ENCODE data around the gene PSMA1. TPM values are rescaled to one million over a fixed set of nuclear protein-coding genes. Genes with fewer than 3 reads are reported as not detected.

The PSMA1 gene
- total and polyA plus RNA-seq, 2 of the 13 experiments (the other 11 are each of a cell fraction or from before 2014, with no cell fraction given) = 188 to 229 TPM

- CTCF ChIA-PET (ENCODE audit: low intra/inter-chr PET ratio, low total read pairs) = no interaction called here
- no peak for TF ChIP-seq ZNF136 (CRISPR knock-in tag; IDR thresholded peaks at IDR 0.05; ENCODE audit: low read depth)
- TF ChIP-seq XBP1 (CRISPR knock-in tag; IDR thresholded peaks at IDR 0.05) = no peak
- FAIRE-seq (no peak), ATAC-seq (no peak), DNase-seq (ENCODE audit: low spot score) (no peak)
- no peak overlapping the region for H2AFZ ChIP-seq (ENCODE audit: low read length)
- peaks cover 31% of the 10 kb centered on the region for H3K4me1 ChIP-seq (ENCODE audit: insufficient read depth, low read length)
- no peaks in the 10 kb centered on the region; a peak in 1 of 5 replicates for H3K36me3 ChIP-seq (replicated peaks in 1 of 2; ENCODE audit: control insufficient read depth in 1 of 2, insufficient read depth in 2 of 2, low read length in 2 of 2)
- no peak overlapping the region for H3K27ac ChIP-seq (ENCODE audit: extremely low read length, insufficient read depth, low read length)
- H3K4me3 ChIP-seq (replicated peaks in 1 of 3; ENCODE audit: insufficient read depth in 1 of 3, low read depth in 2 of 3, low read length in 3 of 3) = no peak overlapping the region
- no peaks in the 10 kb centered on the region for H4K20me1 ChIP-seq (ENCODE audit: insufficient read depth, low read length)
- no TSS peak for BruUV-seq (replicated peaks)
- WGBS (ENCODE audit: low lambda C conversion rate) = 94% methylated on average over 6 of the region's 6 CpGs
- H3K9ac ChIP-seq (ENCODE audit: insufficient read depth, low read depth, low read length) = no peak overlapping the region
- intact Hi-C loops (cut with micrococcal nuclease; ENCODE audit: unreplicated experiment) = loop anchor here (5.0 kb wide), 1 partner anchor 249 kb away; no protein-coding TSS in a partner anchor
- no peaks in the 10 kb centered on the region for H3K9me3 ChIP-seq (ENCODE audit: low read length)
- POLR2A ChIA-PET = no interaction called here
- H3K27me3 ChIP-seq (ENCODE audit: control insufficient read depth in 1 of 2, insufficient read depth in 2 of 2, low read length in 2 of 2) = no peaks in the 10 kb centered on the region
- H3K79me2 ChIP-seq (ENCODE audit: insufficient read depth, low read length) = no peaks in the 10 kb centered on the region
- in situ Hi-C loops (cut with HindIII; ENCODE audit: extremely low pct_ligation_motif_present, low pct_unique_long_range_greater_than_20kb) = loop anchor here (5.0 to 25.0 kb wide), 2 partner anchors 99 to 369 kb away; partner anchors contain the start of gene PDE3B
- no peak overlapping the region for H3K4me2 ChIP-seq (ENCODE audit: low read depth, low read length)
Observed at GRCh38 chr11:14538271-14538925, 18.2 kb upstream of the PSMA1 start.

- POLR2A ChIA-PET = no interaction called here
- in situ Hi-C loops (cut with HindIII; ENCODE audit: extremely low pct_ligation_motif_present, low pct_unique_long_range_greater_than_20kb) = loop anchor here (5.0 to 25.0 kb wide), 2 partner anchors 100 to 370 kb away; partner anchors contain the start of gene PDE3B
- CTCF ChIA-PET (ENCODE audit: low intra/inter-chr PET ratio, low total read pairs) = interaction anchor here (1.8 kb wide), 1 partner anchor 371 kb away, joined by 6 read pairs; no protein-coding TSS in a partner anchor
- no peak for TF ChIP-seq SOX6 (IDR thresholded peaks at IDR 0.05)
- no peak for TF ChIP-seq SOX6 (CRISPR knock-in tag; IDR thresholded peaks at IDR 0.05)
- TF ChIP-seq STAG1 (CRISPR knock-in tag; IDR thresholded peaks at IDR 0.05) = peak; percentile 76
- no peak for TF ChIP-seq AKAP8 (CRISPR knock-in tag; IDR thresholded peaks at IDR 0.05)
- TF ChIP-seq CTCF (CRISPR knock-in tag; IDR thresholded peaks at IDR 0.05) = peak; percentile 63
- TF ChIP-seq XRCC5 (optimal IDR thresholded peaks at IDR 0.05; ENCODE audit: low read length) = no peak
- peak; percentile 63 for TF ChIP-seq SMC3 (IDR thresholded peaks at IDR 0.05; ENCODE audit: low read length)
- TF ChIP-seq NONO (IDR thresholded peaks at IDR 0.05) = no peak
- TF ChIP-seq NONO (CRISPR knock-in tag; conservative IDR thresholded peaks at IDR 0.05) = no peak
- TF ChIP-seq SRF (IDR thresholded peaks at IDR 0.05; ENCODE audit: low read depth, low read length) = peak; percentile 29; the same call in 1 of the 2 replicates
- TF ChIP-seq POLR2AphosphoS2 (IDR thresholded peaks at IDR 0.05; ENCODE audit: low read depth, low read length) = no peak
- no peak for TF ChIP-seq STAT6 (CRISPR knock-in tag; IDR thresholded peaks at IDR 0.05; ENCODE audit: borderline replicate concordance)
Observed at GRCh38 chr11:14537134-14537599, 17.0 kb upstream of the PSMA1 start.

More at GRCh38 chr11:14537134-14537599, 17.0 kb upstream of the PSMA1 start:
- no peak for FAIRE-seq
- H3K36me3 ChIP-seq (replicated peaks in 1 of 2; ENCODE audit: control insufficient read depth in 1 of 2, insufficient read depth in 2 of 2, low read length in 2 of 2) = no peaks in the 10 kb centered on the region; a peak in 1 of 5 replicates
- WGBS (ENCODE audit: low lambda C conversion rate) = 26% methylated on average over 5 of the region's 5 CpGs
- H3K4me2 ChIP-seq (ENCODE audit: low read depth, low read length) = 0 out of 2 replicates have a peak overlapping the region, but pooled peaks have one; percentile 29
- no peak overlapping the region for H2AFZ ChIP-seq (ENCODE audit: low read length)
- intact Hi-C loops (cut with micrococcal nuclease; ENCODE audit: unreplicated experiment) = loop anchor here (1.0 to 5.0 kb wide), 3 partner anchors 107 to 370 kb away; no protein-coding TSS in a partner anchor
- peak overlapping the region; percentile 6 for H3K27ac ChIP-seq (ENCODE audit: extremely low read length, insufficient read depth, low read length)
- BruUV-seq (replicated peaks) = no TSS peak
- H3K9me3 ChIP-seq (ENCODE audit: low read length) = no peaks in the 10 kb centered on the region
- H3K9ac ChIP-seq (ENCODE audit: insufficient read depth, low read depth, low read length) = no peak overlapping the region
- no peak overlapping the region for H3K4me3 ChIP-seq (replicated peaks in 1 of 3; ENCODE audit: insufficient read depth in 1 of 3, low read depth in 2 of 3, low read length in 3 of 3)
- H3K4me1 ChIP-seq (ENCODE audit: insufficient read depth, low read length) = peaks cover 31% of the 10 kb centered on the region
- no peaks in the 10 kb centered on the region for H3K27me3 ChIP-seq (ENCODE audit: control insufficient read depth in 1 of 2, insufficient read depth in 2 of 2, low read length in 2 of 2)
- H3K79me2 ChIP-seq (ENCODE audit: insufficient read depth, low read length) = no peaks in the 10 kb centered on the region
- DNase-seq (ENCODE audit: low spot score) = peak; percentile 20
- peak; percentile 49; the same call in 2 of the 3 replicates for ATAC-seq
- H4K20me1 ChIP-seq (ENCODE audit: insufficient read depth, low read length) = no peaks in the 10 kb centered on the region
